ENCODE results near the gene MRFAP1.

Gene MRFAP1

GRCh38 chr4:6605605-6606004, 34.9 kb upstream of the MRFAP1 start:
- Mint-ChIP-seq H3K9me3 (peaks cover 19% of the 10 kb centered on the region), H3K4me3 (no peak overlapping the region), H3K4me1 (no peaks in the 10 kb centered on the region), H3K27ac (no peak overlapping the region), H3K36me3 (peaks cover 73% of the 10 kb centered on the region), H3K27me3 (no peaks in the 10 kb centered on the region)
- CTCF ChIA-PET = no interaction called here
- no peak for DNase-seq

- DNase-seq = no peak
- H3K4me3 Mint-ChIP-seq = no peak overlapping the region
- no peaks in the 10 kb centered on the region for H3K27me3 Mint-ChIP-seq
- peaks cover 19% of the 10 kb centered on the region for H3K9me3 Mint-ChIP-seq
- CTCF ChIA-PET = no interaction called here
- no peaks in the 10 kb centered on the region for H3K4me1 Mint-ChIP-seq
- peaks cover 78% of the 10 kb centered on the region for H3K36me3 Mint-ChIP-seq
- no peak overlapping the region for H3K27ac Mint-ChIP-seq
These were observed 33.8 kb upstream of the MRFAP1 start for GRCh38 chr4:6606465-6607235.

- H3K27ac Mint-ChIP-seq = no peak overlapping the region
- peaks cover 19% of the 10 kb centered on the region for H3K9me3 Mint-ChIP-seq
- CTCF ChIA-PET = interaction anchor here (1.0 kb wide), 1 partner anchor 61 kb away, joined by 3 read pairs; no protein-coding TSS in a partner anchor
- H3K4me1 Mint-ChIP-seq = no peaks in the 10 kb centered on the region
- peaks cover 75% of the 10 kb centered on the region for H3K36me3 Mint-ChIP-seq
- H3K27me3 Mint-ChIP-seq = no peaks in the 10 kb centered on the region
- no peak for DNase-seq
- no peak overlapping the region for H3K4me3 Mint-ChIP-seq
These were observed 33.0 kb upstream of the MRFAP1 start for GRCh38 chr4:6607368-6608055.

- Mint-ChIP-seq H3K4me3 (no peak overlapping the region), H3K4me1 (no peaks in the 10 kb centered on the region), H3K27ac (no peak overlapping the region), H3K36me3 (peaks cover 63% of the 10 kb centered on the region), H3K27me3 (no peaks in the 10 kb centered on the region), H3K9me3 (peaks cover 15% of the 10 kb centered on the region)
- DNase-seq = no peak
- CTCF ChIA-PET = no interaction called here
These were observed 31.6 kb upstream of the MRFAP1 start for GRCh38 chr4:6608758-6609414.

- H3K36me3 Mint-ChIP-seq = peaks cover 57% of the 10 kb centered on the region
- CTCF ChIA-PET = no interaction called here
- H3K27ac Mint-ChIP-seq = no peak overlapping the region
- H3K4me1 Mint-ChIP-seq = no peaks in the 10 kb centered on the region
- DNase-seq = no peak
- H3K9me3 Mint-ChIP-seq = peaks cover 10% of the 10 kb centered on the region
- no peak overlapping the region for H3K4me3 Mint-ChIP-seq
- H3K27me3 Mint-ChIP-seq = no peaks in the 10 kb centered on the region
These were observed 30.9 kb upstream of the MRFAP1 start for GRCh38 chr4:6609415-6610079.

GRCh38 chr4:6610856-6611430, 29.5 kb upstream of the MRFAP1 start:
- H3K4me1 Mint-ChIP-seq = no peaks in the 10 kb centered on the region
- H3K27ac Mint-ChIP-seq = no peak overlapping the region
- CTCF ChIA-PET = interaction anchor here (1.5 kb wide), 1 partner anchor 53 kb away, joined by 4 read pairs; no protein-coding TSS in a partner anchor
- no peak for DNase-seq
- no peaks in the 10 kb centered on the region for H3K27me3 Mint-ChIP-seq
- H3K36me3 Mint-ChIP-seq = peaks cover 45% of the 10 kb centered on the region
- no peak overlapping the region for H3K4me3 Mint-ChIP-seq
- no peaks in the 10 kb centered on the region for H3K9me3 Mint-ChIP-seq

- CTCF ChIA-PET = interaction anchor here (1.3 kb wide), 1 partner anchor 19 kb away, joined by 3 read pairs; no protein-coding TSS in a partner anchor
- H3K27me3 Mint-ChIP-seq = no peaks in the 10 kb centered on the region
- DNase-seq = no peak
- no peak overlapping the region for H3K4me3 Mint-ChIP-seq
- peaks cover 40% of the 10 kb centered on the region for H3K36me3 Mint-ChIP-seq
- H3K27ac Mint-ChIP-seq = no peak overlapping the region
- H3K9me3 Mint-ChIP-seq = no peaks in the 10 kb centered on the region
- H3K4me1 Mint-ChIP-seq = no peaks in the 10 kb centered on the region
These were observed 27.4 kb upstream of the MRFAP1 start for GRCh38 chr4:6612961-6613675.

GRCh38 chr4:6613676-6614651, 26.5 kb upstream of the MRFAP1 start:
- Mint-ChIP-seq H3K9me3 (no peaks in the 10 kb centered on the region), H3K27me3 (no peaks in the 10 kb centered on the region), H3K27ac (no peak overlapping the region), H3K4me1 (no peaks in the 10 kb centered on the region), H3K36me3 (peaks cover 47% of the 10 kb centered on the region), H3K4me3 (no peak overlapping the region)
- CTCF ChIA-PET = no interaction called here
- no peak for DNase-seq

GRCh38 chr4:6614701-6615230, 25.7 kb upstream of the MRFAP1 start:
- Mint-ChIP-seq H3K4me3 (no peak overlapping the region), H3K36me3 (peaks cover 43% of the 10 kb centered on the region), H3K4me1 (no peaks in the 10 kb centered on the region), H3K27ac (no peak overlapping the region), H3K9me3 (no peaks in the 10 kb centered on the region), H3K27me3 (no peaks in the 10 kb centered on the region)
- CTCF ChIA-PET = no interaction called here
- DNase-seq = no peak

- H3K27ac Mint-ChIP-seq = no peak overlapping the region
- H3K4me3 Mint-ChIP-seq = no peak overlapping the region
- no peaks in the 10 kb centered on the region for H3K4me1 Mint-ChIP-seq
- no peak for DNase-seq
- CTCF ChIA-PET = no interaction called here
- H3K36me3 Mint-ChIP-seq = peaks cover 40% of the 10 kb centered on the region
- no peaks in the 10 kb centered on the region for H3K9me3 Mint-ChIP-seq
- H3K27me3 Mint-ChIP-seq = no peaks in the 10 kb centered on the region
These were observed 24.1 kb upstream of the MRFAP1 start for GRCh38 chr4:6616087-6616995.

- H3K4me3 Mint-ChIP-seq = no peak overlapping the region
- H3K36me3 Mint-ChIP-seq = peaks cover 39% of the 10 kb centered on the region
- CTCF ChIA-PET = no interaction called here
- H3K9me3 Mint-ChIP-seq = no peaks in the 10 kb centered on the region
- no peaks in the 10 kb centered on the region for H3K4me1 Mint-ChIP-seq
- H3K27me3 Mint-ChIP-seq = no peaks in the 10 kb centered on the region
- H3K27ac Mint-ChIP-seq = no peak overlapping the region
- DNase-seq = peak; percentile 11
These were observed 23.2 kb upstream of the MRFAP1 start for GRCh38 chr4:6617246-6617645.

All from activated naive CD4-positive, alpha-beta T cell treated with anti-CD3 and anti-CD28 coated beads, Interleukin-2, amount 10 ng/mL, durations not matched to agents 7 days and 5 days (primary cell).